Measurements from ENCODE around the gene LMBRD1. TPM values are rescaled to one million over a fixed set of nuclear protein-coding genes. Genes with fewer than 3 reads are reported as not detected.

The LMBRD1 gene
- total RNA-seq, 1 donor from 2014 or later = 49.5 TPM

DNA sequence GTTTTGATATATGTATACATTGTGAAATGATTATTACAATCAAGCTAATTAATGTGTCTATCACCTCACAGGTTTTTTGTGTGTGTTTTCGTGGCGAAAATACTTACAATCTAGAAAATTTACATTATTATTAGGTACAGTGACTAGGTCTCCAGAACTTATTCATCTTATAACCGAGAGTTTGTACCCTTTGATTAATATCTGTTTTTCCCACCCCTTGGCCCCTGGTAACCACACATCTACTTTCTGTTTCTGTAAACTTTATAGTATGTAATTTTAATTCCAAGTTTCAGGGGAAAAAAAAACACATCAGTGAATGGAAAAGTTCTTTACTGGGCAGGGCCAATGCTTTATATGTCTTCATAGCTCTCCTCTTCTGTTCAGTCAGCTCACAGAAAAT is 131.4 kb downstream of the LMBRD1 start:
- DNase-seq = no peak
- intact Hi-C loops (cut with micrococcal nuclease) = no loop called here
- no peak for ATAC-seq

- DNase-seq (no peak), ATAC-seq (no peak)
- intact Hi-C loops (cut with micrococcal nuclease) = no loop called here
These were observed 132.3 kb downstream of the LMBRD1 start for GRCh38 chr6:69664551-69664950.

- DNase-seq = no peak
- intact Hi-C loops (cut with micrococcal nuclease) = no loop called here
- no peak for ATAC-seq
These were observed 133.6 kb downstream of the LMBRD1 start for GRCh38 chr6:69663215-69663614.

DNA sequence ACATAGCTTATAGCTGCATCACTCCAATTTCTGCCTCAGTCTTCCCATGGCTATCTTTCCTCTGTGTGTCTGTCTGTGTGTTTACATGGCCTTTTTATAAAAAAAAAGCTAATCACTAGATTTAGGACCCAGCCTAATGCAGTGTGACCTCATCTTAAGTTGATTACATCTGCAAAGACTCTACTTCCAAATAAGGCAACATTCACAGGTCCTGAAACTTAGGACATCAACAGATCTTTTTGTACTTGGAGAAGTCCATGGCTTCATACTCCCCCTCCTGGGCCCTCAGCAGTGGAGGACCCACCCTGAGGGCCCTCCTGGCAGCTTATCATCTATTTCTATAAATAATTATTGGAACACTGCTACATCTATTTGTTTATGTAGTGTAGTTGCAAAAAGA is 146.1 kb downstream of the LMBRD1 start:
- intact Hi-C loops (cut with micrococcal nuclease) = no loop called here
- DNase-seq = no peak
- no peak for ATAC-seq

- ATAC-seq = no peak
- no peak for DNase-seq
- intact Hi-C loops (cut with micrococcal nuclease) = no loop called here
These were observed 149.1 kb downstream of the LMBRD1 start for GRCh38 chr6:69647726-69648125.

GRCh38 chr6:69643688-69644087 is 153.1 kb downstream of the LMBRD1 start:
- DNase-seq (no peak), ATAC-seq (no peak)
- intact Hi-C loops (cut with micrococcal nuclease) = no loop called here

- intact Hi-C loops (cut with micrococcal nuclease) = no loop called here
- ATAC-seq = no peak
- no peak for DNase-seq
These were observed 163.9 kb downstream of the LMBRD1 start for GRCh38 chr6:69632932-69633331.

DNA sequence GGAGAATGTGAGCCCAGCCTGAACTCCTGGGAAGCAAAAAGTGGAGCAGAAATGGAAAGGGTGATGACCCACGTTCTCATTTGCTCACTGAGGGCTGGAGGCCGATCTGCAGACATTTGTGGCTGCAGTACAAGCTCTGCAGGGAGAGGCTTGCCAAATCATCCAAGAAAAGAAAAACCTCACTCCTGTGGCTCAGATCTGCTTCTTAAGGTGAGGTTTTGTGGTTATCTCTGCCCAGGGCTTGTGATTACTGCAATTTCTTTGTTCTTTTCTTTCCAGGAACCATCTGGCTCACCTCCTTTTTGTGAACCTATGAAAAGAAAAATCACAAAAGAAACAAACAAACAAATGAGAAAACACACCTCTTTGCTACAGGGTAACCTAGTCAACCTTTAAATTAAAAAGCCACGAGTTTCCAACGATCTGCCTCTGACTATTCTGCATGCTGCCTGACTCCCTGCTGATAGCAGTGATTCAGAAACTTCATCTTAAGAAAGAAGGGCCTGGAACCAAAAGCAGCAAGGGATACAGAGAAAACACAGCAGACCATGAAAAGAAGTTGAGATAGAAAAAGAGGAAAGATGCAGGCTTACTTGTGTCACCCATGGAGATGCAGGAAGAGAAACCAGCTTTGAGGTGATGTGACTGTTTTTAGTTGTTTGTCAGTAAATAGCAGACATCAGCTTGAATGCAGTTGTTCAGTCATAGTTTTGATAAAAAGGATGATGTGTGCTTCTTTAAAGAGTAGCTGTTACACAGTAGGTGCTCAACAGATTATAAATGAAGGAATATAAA is 165.1 kb downstream of the LMBRD1 start:
- ATAC-seq = no peak
- no peak for DNase-seq
- intact Hi-C loops (cut with micrococcal nuclease) = no loop called here

- intact Hi-C loops (cut with micrococcal nuclease) = no loop called here
- DNase-seq = no peak
- ATAC-seq = no peak
These were observed 166.0 kb downstream of the LMBRD1 start for GRCh38 chr6:69630767-69631166.

- intact Hi-C loops (cut with micrococcal nuclease) = no loop called here
- ATAC-seq = no peak
- DNase-seq = no peak
These were observed 169.2 kb downstream of the LMBRD1 start for GRCh38 chr6:69627625-69628024.

DNA sequence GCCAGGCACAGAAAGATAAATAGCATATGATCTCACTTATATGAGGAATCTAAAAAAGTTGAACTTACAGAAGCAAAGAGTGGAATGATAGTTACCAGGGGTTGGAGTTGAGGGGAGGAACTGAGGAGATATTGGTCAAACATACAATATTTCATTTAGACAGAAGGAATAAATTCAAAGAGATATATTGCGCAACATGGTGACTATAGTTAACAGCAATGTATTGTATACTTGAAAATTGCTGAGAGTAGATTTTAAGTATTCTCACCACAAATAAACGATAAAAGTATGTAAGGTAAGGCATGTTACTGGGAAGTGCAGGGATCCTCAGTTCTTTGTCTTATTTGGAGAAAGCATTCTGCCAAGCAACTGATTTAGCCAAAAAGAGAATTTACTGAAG is 171.9 kb downstream of the LMBRD1 start:
- DNase-seq (no peak), ATAC-seq (no peak)
- intact Hi-C loops (cut with micrococcal nuclease) = no loop called here

Other genes with a start within 250 kb of the LMBRD1 start
- 1.4 TPM for gene COL19A1, start 69.5 kb upstream of the LMBRD1 start, total RNA-seq

All from left ventricle myocardium superior (tissue), 1 donor.